ENCODE data around the gene CATSPERD. TPM values are rescaled to one million over a fixed set of nuclear protein-coding genes. Genes with fewer than 3 reads are reported as not detected.
"Not testable (repeated sequence)": the region's sequence is repeated elsewhere in the genome, so short reads cannot be mapped to it uniquely, and the experiment has no call there.

CATSPERD gene
- polyA plus RNA-seq, 4 donors: not detected

GRCh38 chr19:5686326-5686646, 34.2 kb upstream of the CATSPERD start:
- DNase-seq (ENCODE audit: low read depth in 4 of 4, low spot score in 2 of 4): no peak

- DNase-seq (ENCODE audit: low read depth in 4 of 4, low spot score in 2 of 4): peak; percentile 64 to 84 (median 78)
Measured at GRCh38 chr19:5686647-5687359, 33.6 kb upstream of the CATSPERD start.

DNA sequence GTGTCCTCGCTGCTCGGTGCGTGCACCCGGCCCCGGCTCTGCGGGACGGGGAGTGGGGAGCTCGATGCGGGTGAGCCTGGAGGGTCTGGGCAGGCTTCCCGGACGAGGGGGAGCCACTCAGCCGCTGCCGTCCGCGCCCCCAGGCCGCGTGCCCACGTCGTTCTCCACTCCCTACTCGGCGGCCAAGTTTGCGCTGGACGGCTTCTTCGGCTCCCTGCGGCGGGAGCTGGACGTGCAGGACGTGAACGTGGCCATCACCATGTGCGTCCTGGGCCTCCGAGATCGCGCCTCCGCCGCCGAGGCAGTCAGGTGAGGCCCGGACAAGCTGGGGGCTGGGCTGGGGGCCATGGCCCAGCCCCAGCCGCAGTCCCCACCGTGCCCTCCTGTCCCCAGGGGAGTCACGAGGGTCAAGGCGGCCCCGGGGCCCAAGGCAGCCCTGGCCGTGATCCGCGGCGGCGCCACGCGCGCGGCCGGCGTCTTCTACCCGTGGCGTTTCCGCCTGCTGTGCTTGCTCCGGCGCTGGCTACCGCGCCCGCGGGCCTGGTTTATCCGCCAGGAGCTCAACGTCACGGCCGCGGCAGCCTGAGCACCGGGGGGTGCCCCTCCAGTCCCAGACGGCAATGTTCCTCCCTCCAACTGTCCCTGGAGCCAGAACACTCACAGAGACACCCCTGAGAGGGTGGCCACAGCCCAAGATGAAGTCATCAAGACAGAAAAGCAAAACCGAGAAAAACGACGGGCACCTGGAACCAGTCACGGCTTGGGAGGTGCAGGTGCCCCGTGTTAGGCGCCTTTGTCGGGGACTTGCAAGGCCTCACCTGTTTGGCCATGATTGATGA, 32.9 kb upstream of the CATSPERD start:
- DNase-seq (ENCODE audit: low read depth in 4 of 4, low spot score in 2 of 4): no peak

- DNase-seq (ENCODE audit: low read depth in 4 of 4, low spot score in 2 of 4): not testable (repeated sequence)
Measured at GRCh38 chr19:5688262-5688881, 32.1 kb upstream of the CATSPERD start.

DNA sequence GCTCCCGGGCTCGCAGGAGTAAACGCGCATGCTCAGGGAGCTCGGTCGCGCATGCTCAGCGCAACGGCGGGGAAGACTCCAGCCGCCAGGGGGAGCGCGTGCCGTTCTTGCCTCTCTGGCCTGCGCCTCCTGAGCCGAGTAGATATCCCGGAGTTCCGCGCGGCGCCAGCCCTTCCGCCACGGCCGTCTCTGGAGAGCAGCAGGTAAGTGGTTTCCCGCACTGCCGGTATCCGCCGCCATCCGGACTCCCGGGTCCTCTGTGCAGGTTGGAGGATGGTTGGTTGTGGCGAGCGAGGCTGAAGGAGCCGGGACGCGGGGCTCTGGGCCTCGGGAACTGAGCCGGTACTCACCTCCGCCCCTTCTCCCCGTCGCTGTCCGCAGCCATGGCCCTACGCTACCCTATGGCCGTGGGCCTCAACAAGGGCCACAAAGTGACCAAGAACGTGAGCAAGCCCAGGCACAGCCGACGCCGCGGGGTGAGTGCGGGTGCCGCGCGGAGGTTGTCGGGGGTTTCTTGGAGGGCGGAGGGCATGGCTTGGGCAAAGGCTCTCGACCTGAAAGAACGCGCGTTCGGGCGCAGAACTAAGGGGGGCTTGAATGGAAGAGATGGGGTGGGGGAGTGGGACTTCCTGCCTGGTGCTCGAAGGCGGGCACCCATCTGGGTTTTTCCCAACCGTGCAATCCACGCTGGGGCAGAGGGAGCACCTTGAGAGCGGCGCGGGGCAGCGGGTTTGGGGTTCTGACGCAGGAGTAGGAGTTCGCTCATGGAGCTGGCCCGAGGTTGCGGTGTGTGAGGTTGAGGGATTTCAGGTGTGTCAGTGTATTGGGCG, 30.1 kb upstream of the CATSPERD start, which contains the start of gene RPL36:
Gene RPL36, plus strand, starts transcription at position 171 of the 830 bp plus-strand sequence. Its CDS starts 213 bp downstream, at position 384.
- peak; percentile 91 to 94 (median 94) for DNase-seq (ENCODE audit: low read depth in 4 of 4, low spot score in 2 of 4)

- DNase-seq (ENCODE audit: low read depth in 4 of 4, low spot score in 2 of 4): no peak
Measured at GRCh38 chr19:5690955-5691821, 29.2 kb upstream of the CATSPERD start.

DNA sequence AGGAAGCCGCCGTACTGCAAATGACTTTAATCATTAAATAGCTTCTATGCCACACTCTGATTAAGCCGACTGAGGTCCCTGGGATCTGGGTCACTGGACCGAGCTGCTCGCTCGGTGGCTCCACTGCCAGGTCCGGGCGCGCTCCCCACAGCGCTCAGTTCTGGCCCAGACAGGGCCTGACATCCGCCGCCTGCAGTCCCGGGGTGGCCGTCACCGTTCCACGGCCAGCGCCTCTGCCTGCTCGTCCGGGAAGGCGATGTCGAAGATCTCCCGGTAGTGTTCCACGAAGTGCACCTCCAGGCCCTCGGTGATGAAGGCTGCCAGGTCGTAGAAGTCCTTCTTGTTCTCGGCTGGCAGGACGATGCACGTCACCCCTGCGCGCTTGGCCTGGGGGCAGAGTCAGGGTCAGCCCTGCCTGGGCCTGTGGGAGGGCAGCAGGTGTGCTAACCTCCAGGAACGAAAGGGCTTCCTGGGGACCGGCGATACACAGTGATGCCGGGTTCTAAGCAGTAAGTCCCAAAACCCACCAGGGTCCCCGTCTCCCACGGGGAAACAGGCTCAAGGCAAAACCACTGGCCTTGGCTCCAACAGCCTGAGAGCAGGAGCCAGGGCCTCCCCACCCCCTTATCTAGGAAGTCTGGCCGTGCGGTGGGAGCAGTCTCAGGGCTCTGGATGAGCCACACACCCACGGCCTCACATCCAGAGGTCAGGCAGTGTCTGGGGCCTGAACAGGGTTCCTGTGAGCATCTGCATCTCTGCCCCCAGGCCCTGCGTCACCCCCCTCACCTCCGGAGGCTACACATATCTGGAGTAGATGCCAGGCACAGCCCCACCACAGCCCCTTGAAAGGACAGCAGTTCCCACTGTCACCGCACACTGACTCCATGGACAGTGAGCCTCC, 28.4 kb upstream of the CATSPERD start:
- DNase-seq (ENCODE audit: low read depth in 4 of 4, low spot score in 2 of 4): no peak

DNA sequence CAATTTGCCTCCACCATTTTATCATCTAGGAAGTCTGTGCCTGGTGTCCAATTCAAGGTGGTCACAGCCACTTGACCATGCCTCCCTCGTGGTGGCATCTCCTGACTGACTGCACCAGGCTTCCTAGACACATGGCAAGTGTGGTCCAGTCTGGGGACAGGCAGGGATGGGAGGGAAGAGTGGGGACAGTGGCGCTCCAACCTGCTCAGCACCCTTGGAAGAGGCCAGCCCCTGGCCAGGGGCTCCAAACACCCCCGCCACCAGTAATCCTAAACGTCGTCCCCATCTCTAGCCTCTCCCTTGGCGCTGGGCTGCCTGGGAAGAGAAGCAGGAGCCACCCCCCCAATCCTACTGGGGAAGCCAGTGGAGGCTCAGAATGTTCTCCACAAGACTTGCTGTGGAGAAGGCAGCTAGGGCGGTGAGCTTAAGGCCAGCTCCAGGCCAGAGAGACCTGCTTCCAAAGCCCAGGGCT, 27.7 kb upstream of the CATSPERD start:
- no peak for DNase-seq (ENCODE audit: low read depth in 4 of 4, low spot score in 2 of 4)

GRCh38 chr19:5693195-5694166, 27.0 kb upstream of the CATSPERD start:
- DNase-seq (ENCODE audit: low read depth in 4 of 4, low spot score in 2 of 4): no peak

DNA sequence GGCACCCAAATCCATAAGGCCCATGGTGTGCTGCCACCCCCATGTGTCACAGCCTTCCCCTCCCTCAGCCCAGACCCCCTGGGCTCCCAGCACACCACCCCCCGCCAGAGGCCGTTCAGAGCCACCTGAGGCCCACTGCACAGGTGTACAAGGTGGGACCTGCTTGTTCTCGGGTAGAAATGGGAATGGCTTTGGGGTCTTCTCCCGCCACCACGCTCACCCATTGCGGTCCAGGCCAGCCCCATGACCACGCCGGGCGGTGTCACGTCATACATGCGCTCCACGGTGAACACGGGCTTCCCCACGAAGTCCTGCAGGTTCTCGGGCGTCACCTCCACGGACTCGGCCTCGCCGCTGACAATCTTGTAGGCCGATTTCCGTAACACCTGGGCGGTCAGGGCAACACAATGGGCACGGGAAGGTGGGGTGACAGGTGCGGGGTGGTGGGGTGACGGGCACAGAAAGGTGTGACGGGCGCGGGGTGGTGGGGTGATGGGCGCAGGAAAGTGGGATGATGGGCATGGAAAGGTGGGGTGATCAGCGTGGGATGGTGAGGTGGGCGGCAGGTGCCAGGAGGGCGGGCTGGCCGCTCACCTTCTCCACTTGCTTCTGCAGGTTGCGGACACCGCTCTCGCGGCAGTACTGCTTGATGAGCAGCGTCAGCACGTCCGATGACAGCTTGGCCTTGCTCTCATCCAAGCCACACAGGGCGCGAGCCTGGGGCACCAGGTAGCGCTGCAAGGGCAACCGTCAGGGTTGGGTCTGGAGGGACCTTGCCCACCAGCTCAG, 26.1 kb upstream of the CATSPERD start:
- no peak for DNase-seq (ENCODE audit: low read depth in 4 of 4, low spot score in 2 of 4)

DNA sequence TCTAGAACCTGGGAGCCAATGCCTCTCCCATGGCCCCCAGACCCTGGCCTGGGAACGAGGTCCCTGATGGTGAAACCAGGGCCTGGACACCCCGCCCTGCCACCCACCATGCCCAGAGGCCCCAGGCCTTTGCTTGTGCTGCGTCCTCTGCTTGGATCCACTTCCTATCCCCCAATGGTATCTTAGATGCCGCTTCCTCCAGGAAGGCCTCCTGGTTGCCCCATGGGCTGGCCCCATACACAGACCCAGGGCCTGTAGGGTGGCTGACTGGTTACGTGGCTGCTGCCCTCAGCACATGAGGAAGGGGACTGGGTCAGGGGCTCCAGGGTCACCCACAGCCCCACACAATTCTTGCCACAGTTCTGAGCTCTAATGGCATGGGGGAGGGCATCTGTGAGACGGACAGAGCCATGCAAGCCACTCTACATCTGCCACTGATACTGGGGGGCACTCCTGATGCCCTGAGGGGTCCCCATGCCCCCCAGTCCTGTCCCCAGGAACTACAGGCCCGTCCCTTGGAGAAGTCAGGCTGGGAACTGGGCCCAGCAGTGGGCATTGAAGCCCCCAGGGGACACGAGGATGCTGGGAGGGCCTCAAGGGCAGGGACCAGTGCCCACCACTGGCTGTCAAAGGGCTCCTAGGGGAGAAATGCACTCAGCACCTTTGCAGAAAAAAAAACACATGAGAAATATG, 25.3 kb upstream of the CATSPERD start:
- DNase-seq (ENCODE audit: low read depth in 4 of 4, low spot score in 2 of 4): no peak

GRCh38 chr19:5695649-5696195, 24.7 kb upstream of the CATSPERD start:
- DNase-seq (ENCODE audit: low read depth in 4 of 4, low spot score in 2 of 4): no peak

- no peak for DNase-seq (ENCODE audit: low read depth in 4 of 4, low spot score in 2 of 4)
Measured at GRCh38 chr19:5696196-5697021, 24.0 kb upstream of the CATSPERD start.

- no peak for DNase-seq (ENCODE audit: low read depth in 4 of 4, low spot score in 2 of 4)
Measured at GRCh38 chr19:5697022-5697889, 23.2 kb upstream of the CATSPERD start.
